ENCODE results near the gene GSX2.

DNA sequence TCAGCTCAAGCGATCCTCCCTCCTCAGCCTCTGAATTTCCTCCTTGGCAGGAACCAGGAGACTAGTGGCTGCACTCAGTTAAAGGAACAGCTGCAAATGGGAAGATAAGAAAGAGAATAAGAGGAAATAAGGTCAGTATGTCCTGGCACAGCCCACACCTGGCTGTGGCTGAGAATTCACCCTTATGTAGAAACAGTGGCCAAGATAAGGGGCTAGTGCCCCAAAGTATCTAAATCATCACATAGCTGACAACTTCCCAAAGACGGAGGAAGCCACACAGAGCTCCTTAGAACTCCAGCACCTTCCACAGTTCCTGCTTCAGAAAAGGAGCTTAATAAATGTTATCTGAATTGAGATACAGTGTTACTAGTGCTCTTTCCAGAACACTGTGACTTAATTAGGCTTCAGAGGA is 33.2 kb upstream of the GSX2 start:
- TF ChIP-seq, protein P1, sequence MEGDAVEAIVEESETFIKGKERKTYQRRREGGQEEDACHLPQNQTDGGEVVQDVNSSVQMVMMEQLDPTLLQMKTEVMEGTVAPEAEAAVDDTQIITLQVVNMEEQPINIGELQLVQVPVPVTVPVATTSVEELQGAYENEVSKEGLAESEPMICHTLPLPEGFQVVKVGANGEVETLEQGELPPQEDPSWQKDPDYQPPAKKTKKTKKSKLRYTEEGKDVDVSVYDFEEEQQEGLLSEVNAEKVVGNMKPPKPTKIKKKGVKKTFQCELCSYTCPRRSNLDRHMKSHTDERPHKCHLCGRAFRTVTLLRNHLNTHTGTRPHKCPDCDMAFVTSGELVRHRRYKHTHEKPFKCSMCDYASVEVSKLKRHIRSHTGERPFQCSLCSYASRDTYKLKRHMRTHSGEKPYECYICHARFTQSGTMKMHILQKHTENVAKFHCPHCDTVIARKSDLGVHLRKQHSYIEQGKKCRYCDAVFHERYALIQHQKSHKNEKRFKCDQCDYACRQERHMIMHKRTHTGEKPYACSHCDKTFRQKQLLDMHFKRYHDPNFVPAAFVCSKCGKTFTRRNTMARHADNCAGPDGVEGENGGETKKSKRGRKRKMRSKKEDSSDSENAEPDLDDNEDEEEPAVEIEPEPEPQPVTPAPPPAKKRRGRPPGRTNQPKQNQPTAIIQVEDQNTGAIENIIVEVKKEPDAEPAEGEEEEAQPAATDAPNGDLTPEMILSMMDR (IDR thresholded peaks at IDR 0.05 in 2 of 3, conservative IDR thresholded peaks at IDR 0.05 in 1 of 3; ENCODE audit: control insufficient read depth in 2 of 3, extremely low read depth in 1 of 3, insufficient read depth in 1 of 3, low read depth in 3 of 3, low read length in 3 of 3), result no peak
- no peak for TF ChIP-seq SUZ12 (IDR thresholded peaks at IDR 0.05; ENCODE audit: unreplicated experiment)
